Measurements from ENCODE around the gene UBE3B.

DNA sequence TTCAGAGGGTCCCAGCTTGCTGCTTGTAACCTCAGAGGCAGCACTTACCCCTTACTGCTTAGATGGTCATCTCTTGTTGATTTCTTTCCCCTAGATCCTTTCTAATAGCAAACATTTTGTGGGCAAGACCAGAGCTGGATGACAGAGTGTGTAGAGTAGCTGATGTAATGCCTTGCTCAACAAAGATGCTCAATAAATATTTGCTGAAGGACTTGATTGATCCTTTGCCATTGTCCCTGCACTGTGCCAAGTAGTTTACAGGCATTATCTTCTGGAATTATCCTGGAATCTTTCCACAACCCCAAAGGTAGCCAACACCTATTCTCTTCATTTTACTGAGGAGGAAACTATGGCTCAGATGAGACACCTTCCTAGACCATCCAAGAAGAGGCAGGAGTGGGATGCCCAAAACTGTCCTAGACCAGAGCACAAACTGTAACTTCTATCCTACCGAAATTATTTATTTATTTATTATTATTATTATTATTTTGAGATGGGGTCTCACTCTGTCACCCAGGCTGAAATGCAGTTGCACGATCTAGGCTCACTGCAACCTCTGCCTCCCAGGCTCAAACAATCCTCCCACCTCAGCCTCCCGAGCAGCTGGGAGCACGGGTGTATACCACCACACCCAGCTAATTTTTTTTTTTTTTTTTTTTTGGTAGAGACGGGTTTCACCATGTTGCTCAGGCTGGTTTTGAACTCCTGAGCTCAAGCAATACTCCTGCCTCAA lies 94.5 kb downstream of the UBE3B start:
- TF ChIP-seq POLR2A (IDR thresholded peaks at IDR 0.05) (no peak), POLR2AphosphoS5 (IDR thresholded peaks at IDR 0.05) (peak; percentile 80)
- TF ChIP-seq, protein P1, sequence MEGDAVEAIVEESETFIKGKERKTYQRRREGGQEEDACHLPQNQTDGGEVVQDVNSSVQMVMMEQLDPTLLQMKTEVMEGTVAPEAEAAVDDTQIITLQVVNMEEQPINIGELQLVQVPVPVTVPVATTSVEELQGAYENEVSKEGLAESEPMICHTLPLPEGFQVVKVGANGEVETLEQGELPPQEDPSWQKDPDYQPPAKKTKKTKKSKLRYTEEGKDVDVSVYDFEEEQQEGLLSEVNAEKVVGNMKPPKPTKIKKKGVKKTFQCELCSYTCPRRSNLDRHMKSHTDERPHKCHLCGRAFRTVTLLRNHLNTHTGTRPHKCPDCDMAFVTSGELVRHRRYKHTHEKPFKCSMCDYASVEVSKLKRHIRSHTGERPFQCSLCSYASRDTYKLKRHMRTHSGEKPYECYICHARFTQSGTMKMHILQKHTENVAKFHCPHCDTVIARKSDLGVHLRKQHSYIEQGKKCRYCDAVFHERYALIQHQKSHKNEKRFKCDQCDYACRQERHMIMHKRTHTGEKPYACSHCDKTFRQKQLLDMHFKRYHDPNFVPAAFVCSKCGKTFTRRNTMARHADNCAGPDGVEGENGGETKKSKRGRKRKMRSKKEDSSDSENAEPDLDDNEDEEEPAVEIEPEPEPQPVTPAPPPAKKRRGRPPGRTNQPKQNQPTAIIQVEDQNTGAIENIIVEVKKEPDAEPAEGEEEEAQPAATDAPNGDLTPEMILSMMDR (IDR thresholded peaks at IDR 0.05), result no peak

Measured in prostate gland (tissue), 2 donors.